ENCODE results near the gene USP47.

DNA sequence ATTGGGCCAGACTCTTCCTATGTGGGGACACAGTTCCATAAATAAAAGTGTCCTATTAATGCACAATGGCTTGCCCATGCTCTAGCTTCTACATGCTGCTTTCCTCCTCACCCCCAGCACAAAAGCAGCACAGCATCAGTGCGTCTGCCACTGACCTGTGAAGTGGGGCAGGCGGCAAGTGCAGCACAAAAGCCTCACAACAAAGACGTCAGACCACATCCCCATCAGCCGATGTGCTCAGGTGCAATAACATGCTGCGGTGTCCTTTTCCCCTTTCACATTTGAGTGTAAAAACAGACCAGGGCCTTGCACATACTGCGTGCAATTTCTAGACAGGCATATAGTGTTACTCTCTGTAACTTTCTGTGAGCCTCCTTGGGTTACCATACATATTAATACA, 153.8 kb downstream of the USP47 start:
- TF ChIP-seq, protein P1, sequence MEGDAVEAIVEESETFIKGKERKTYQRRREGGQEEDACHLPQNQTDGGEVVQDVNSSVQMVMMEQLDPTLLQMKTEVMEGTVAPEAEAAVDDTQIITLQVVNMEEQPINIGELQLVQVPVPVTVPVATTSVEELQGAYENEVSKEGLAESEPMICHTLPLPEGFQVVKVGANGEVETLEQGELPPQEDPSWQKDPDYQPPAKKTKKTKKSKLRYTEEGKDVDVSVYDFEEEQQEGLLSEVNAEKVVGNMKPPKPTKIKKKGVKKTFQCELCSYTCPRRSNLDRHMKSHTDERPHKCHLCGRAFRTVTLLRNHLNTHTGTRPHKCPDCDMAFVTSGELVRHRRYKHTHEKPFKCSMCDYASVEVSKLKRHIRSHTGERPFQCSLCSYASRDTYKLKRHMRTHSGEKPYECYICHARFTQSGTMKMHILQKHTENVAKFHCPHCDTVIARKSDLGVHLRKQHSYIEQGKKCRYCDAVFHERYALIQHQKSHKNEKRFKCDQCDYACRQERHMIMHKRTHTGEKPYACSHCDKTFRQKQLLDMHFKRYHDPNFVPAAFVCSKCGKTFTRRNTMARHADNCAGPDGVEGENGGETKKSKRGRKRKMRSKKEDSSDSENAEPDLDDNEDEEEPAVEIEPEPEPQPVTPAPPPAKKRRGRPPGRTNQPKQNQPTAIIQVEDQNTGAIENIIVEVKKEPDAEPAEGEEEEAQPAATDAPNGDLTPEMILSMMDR (conservative IDR thresholded peaks at IDR 0.05; ENCODE audit: low read depth, low read length): no peak
- TF ChIP-seq EZH2 (IDR thresholded peaks at IDR 0.05; ENCODE audit: low read length, unreplicated experiment): no peak
- TF ChIP-seq EZH2phosphoT487 (IDR thresholded peaks at IDR 0.05; ENCODE audit: borderline replicate concordance, low read length): no peak

Data from PC-3 (cell line).